ENCODE results near the gene HAPLN2. TPM values are rescaled to one million over a fixed set of nuclear protein-coding genes. Genes with fewer than 3 reads are reported as not detected.

HAPLN2 gene
- total RNA-seq, 6 experiments from 2014 or later: not detected

DNA sequence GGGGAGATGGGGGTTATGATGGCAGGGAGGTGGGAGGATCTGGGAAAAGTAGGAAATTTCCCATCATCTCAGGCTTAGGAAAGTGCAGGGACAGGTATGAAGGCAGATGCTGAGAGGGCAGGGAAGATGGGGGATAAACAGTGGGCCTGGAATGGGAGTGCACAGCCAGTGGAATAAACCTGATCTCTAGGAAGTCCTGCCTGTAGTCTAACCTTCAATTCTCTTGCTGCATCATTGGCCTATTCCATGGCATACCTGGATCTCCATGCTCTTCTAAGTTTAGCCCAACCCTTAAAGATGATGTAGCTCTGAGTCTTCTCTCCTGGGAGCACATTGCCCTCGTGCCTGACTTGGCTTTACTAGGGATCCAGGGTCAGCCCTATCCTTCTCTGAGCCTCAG, 25.4 kb downstream of the HAPLN2 start:
- peaks cover 0 to 5% (median 0%) of the 10 kb centered on the region in 4 donors for H3K4me1 ChIP-seq
- no peak overlapping the region for H3K27ac ChIP-seq
- no peaks in the 10 kb centered on the region for H3K36me3 ChIP-seq
- H3K4me3 ChIP-seq: no peak overlapping the region
- no peaks in the 10 kb centered on the region for H3K9me3 ChIP-seq
- TF ChIP-seq POLR2A (IDR thresholded peaks at IDR 0.05): no peak
- TF ChIP-seq, protein P1, sequence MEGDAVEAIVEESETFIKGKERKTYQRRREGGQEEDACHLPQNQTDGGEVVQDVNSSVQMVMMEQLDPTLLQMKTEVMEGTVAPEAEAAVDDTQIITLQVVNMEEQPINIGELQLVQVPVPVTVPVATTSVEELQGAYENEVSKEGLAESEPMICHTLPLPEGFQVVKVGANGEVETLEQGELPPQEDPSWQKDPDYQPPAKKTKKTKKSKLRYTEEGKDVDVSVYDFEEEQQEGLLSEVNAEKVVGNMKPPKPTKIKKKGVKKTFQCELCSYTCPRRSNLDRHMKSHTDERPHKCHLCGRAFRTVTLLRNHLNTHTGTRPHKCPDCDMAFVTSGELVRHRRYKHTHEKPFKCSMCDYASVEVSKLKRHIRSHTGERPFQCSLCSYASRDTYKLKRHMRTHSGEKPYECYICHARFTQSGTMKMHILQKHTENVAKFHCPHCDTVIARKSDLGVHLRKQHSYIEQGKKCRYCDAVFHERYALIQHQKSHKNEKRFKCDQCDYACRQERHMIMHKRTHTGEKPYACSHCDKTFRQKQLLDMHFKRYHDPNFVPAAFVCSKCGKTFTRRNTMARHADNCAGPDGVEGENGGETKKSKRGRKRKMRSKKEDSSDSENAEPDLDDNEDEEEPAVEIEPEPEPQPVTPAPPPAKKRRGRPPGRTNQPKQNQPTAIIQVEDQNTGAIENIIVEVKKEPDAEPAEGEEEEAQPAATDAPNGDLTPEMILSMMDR (IDR thresholded peaks at IDR 0.05): no peak
- H3K27me3 ChIP-seq: no peaks in the 10 kb centered on the region
- intact Hi-C loops (cut with DNase I): no loop called here
- DNase-seq (no peak), ATAC-seq (no peak)
- WGBS (ENCODE audit: insufficient coverage, low coverage, low lambda C conversion rate, missing lambda C conversion rate): 33% methylated on average over 1 of the region's 1 CpG

DNA sequence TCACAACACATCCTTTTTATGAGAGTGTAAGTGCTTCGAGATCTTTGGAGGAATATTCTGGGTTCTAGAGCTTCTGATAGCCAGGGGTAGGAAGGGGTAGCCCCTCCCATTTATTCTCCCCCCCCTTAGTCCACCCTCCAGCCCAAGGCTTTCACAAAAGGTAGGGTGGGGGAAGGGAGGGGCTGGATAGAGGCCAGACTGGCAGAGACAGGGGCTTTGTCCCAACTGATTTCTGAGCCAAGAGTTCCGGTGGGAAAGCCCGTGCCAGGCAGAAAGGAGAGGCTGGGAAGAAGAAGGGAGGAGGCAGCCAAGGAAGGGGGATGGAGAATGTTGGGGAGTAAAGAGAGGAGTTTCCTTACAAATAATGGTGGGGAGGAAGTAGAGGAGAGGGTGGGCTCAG, 25.8 kb downstream of the HAPLN2 start:
- no peaks in the 10 kb centered on the region for H3K36me3 ChIP-seq
- ATAC-seq (no peak), DNase-seq (no peak)
- no peak for TF ChIP-seq POLR2A (IDR thresholded peaks at IDR 0.05)
- TF ChIP-seq, protein P1 (IDR thresholded peaks at IDR 0.05): no peak
- 46% methylated on average over 3 of the region's 3 CpGs for WGBS (ENCODE audit: insufficient coverage, low coverage, low lambda C conversion rate, missing lambda C conversion rate)
- intact Hi-C loops (cut with DNase I): no loop called here
- no peaks in the 10 kb centered on the region for H3K27me3 ChIP-seq
- H3K9me3 ChIP-seq: no peaks in the 10 kb centered on the region
- H3K4me1 ChIP-seq: peaks cover 0 to 5% (median 0%) of the 10 kb centered on the region in 4 donors
- H3K27ac ChIP-seq: no peak overlapping the region
- H3K4me3 ChIP-seq: no peak overlapping the region

DNA sequence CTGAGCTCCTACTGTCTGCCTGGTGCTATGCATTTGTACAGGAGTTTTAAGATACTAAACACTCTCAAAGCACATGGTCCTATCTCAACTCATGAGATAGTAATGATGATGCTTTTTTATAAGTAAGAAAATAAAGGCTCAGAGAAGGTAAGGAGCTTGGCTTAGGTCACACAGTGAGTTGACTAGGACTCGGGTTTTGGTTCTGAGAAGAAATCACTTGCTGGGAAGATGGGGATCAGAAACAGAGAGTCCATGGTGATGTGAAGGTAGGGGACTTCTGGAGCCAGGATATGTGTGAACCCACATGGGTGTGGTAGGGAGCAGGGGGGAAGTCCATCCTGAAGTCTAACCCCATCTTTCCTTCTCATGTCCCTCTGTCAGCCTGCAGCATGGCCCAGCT, 26.5 kb downstream of the HAPLN2 start:
- ATAC-seq (no peak), DNase-seq (no peak)
- Histone ChIP-seq H3K4me1 (peaks cover 0 to 5% (median 0%) of the 10 kb centered on the region in 4 donors), H3K27ac (no peak overlapping the region), H3K36me3 (no peaks in the 10 kb centered on the region), H3K27me3 (no peaks in the 10 kb centered on the region), H3K4me3 (no peak overlapping the region), H3K9me3 (no peaks in the 10 kb centered on the region)
- WGBS (ENCODE audit: insufficient coverage, low coverage, low lambda C conversion rate, missing lambda C conversion rate): 82% methylated on average over 1 of the region's 1 CpG
- TF ChIP-seq, protein P1 (IDR thresholded peaks at IDR 0.05): no peak
- TF ChIP-seq POLR2A (IDR thresholded peaks at IDR 0.05): no peak
- intact Hi-C loops (cut with DNase I): no loop called here

DNA sequence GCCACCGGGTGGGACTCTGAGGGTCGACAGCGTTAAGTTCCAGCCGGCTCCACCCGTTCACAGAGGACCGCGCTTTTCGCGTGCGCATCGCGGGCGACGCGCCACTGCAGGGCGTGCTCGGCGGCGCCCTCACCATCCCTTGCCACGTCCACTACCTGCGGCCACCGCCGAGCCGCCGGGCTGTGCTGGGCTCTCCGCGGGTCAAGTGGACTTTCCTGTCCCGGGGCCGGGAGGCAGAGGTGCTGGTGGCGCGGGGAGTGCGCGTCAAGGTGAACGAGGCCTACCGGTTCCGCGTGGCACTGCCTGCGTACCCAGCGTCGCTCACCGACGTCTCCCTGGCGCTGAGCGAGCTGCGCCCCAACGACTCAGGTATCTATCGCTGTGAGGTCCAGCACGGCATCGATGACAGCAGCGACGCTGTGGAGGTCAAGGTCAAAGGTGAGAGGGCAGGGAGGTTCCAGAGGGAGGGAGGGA, 27.6 kb downstream of the HAPLN2 start:
- no peaks in the 10 kb centered on the region for H3K9me3 ChIP-seq
- no peak for ATAC-seq
- no peaks in the 10 kb centered on the region for H3K27me3 ChIP-seq

More for the DNA sequence above, 27.6 kb downstream of the HAPLN2 start:
- DNase-seq: no peak
- peaks cover 0 to 5% (median 0%) of the 10 kb centered on the region in 4 donors for H3K4me1 ChIP-seq
- TF ChIP-seq, protein P1 (IDR thresholded peaks at IDR 0.05): no peak
- TF ChIP-seq POLR2A (IDR thresholded peaks at IDR 0.05): no peak
- H3K36me3 ChIP-seq: no peaks in the 10 kb centered on the region
- no peak overlapping the region for H3K4me3 ChIP-seq
- H3K27ac ChIP-seq: no peak overlapping the region
- intact Hi-C loops (cut with DNase I): no loop called here
- WGBS (ENCODE audit: insufficient coverage, low coverage, low lambda C conversion rate, missing lambda C conversion rate): 0% methylated on average over 4 of the region's 51 CpGs
